A549 (cell line): Measurements from ENCODE around the gene XYLB.

Source experiments
- CBX8 ChIP-seq: fragments of 200-600 bp; sonication (generic); IDR thresholded peaks from 2 replicates; pipeline ENCODE4 v1.6.1; 2016
- EP300 ChIP-seq, 2 experiments: fragments of >200 bp; sonication (Bioruptor Twin); formaldehyde crosslinking; IDR thresholded peaks; 2 replicates in 1 of 2; 3 replicates in 1 of 2; pipeline ENCODE4 v1.6.1; 2016 to 2017
- ESRRA ChIP-seq: fragments of 150-350 bp; IDR thresholded peaks from 2 replicates; pipeline ENCODE4 v1.6.1; 2014; ENCODE audit warnings: mild to moderate bottlenecking, low read length, borderline replicate concordance
- HDAC2 ChIP-seq: fragments of 200-600 bp; sonication (generic); IDR thresholded peaks from 2 replicates; pipeline ENCODE4 v1.6.1; 2016
- KDM5A ChIP-seq: fragments of 200-600 bp; sonication (generic); IDR thresholded peaks from 2 replicates; pipeline ENCODE4 v1.6.1; 2016; ENCODE audit warnings: antibody characterized with exemption, mild to moderate bottlenecking
- PHF8 ChIP-seq: fragments of 200-600 bp; sonication (generic); IDR thresholded peaks from 2 replicates; pipeline ENCODE4 v1.6.1; 2016; ENCODE audit warnings: low read depth, mild to moderate bottlenecking, antibody characterized with exemption, moderate library complexity, borderline replicate concordance
- POLR2A ChIP-seq: IDR thresholded peaks from 2 replicates; pipeline ENCODE4 v1.6.1; 2012; ENCODE audit warnings: mild to moderate bottlenecking, low read length
- RAD21 ChIP-seq, 2 experiments: fragments of >200 bp in 1 of 2; sonication (Bioruptor Twin) in 1 of 2; formaldehyde crosslinking in 1 of 2; IDR thresholded peaks in 1 of 2; conservative IDR thresholded peaks in 1 of 2; 2 replicates in 1 of 2; 3 replicates in 1 of 2; pipeline ENCODE4 v1.6.1; 2012 to 2018; ENCODE audit warnings: inconsistent platforms in 1 of 2
- RCOR1 ChIP-seq: fragments of 150-350 bp; IDR thresholded peaks from 2 replicates; pipeline ENCODE4 v1.6.1; 2014; ENCODE audit warnings: antibody characterized with exemption, low read length, low read depth
- RNF2 ChIP-seq: fragments of 200-600 bp; sonication (generic); IDR thresholded peaks from 2 replicates; pipeline ENCODE4 v1.6.1; 2016; ENCODE audit warnings: low read depth, mild to moderate bottlenecking, antibody characterized with exemption, moderate library complexity, borderline replicate concordance
- TP53 ChIP-seq: fragments of 250-450 bp; sonication (Bioruptor Pico); IDR thresholded peaks from 2 replicates; pipeline ENCODE4 v1.5.0; 2021; ENCODE audit warnings: mild to moderate bottlenecking, moderate library complexity
- TF ChIP-seq, protein P1 (sequence below): fragments of >200 bp; sonication (Bioruptor Twin); formaldehyde crosslinking; IDR thresholded peaks from 3 replicates; pipeline ENCODE4 v1.5.1; 2016
- TF ChIP-seq, protein P2 (sequence below): fragments of 200-600 bp; sonication (generic); IDR thresholded peaks from 2 replicates; pipeline ENCODE4 v1.6.1; 2016; ENCODE audit warnings: antibody characterized with exemption, mild to moderate bottlenecking, moderate library complexity

GRCh38 chr3:38362825-38363224 is 16.2 kb downstream of the XYLB start:
- no peak for TF ChIP-seq HDAC2
- TF ChIP-seq POLR2A = no peak
- TF ChIP-seq RCOR1 = no peak
- TF ChIP-seq, protein P1, sequence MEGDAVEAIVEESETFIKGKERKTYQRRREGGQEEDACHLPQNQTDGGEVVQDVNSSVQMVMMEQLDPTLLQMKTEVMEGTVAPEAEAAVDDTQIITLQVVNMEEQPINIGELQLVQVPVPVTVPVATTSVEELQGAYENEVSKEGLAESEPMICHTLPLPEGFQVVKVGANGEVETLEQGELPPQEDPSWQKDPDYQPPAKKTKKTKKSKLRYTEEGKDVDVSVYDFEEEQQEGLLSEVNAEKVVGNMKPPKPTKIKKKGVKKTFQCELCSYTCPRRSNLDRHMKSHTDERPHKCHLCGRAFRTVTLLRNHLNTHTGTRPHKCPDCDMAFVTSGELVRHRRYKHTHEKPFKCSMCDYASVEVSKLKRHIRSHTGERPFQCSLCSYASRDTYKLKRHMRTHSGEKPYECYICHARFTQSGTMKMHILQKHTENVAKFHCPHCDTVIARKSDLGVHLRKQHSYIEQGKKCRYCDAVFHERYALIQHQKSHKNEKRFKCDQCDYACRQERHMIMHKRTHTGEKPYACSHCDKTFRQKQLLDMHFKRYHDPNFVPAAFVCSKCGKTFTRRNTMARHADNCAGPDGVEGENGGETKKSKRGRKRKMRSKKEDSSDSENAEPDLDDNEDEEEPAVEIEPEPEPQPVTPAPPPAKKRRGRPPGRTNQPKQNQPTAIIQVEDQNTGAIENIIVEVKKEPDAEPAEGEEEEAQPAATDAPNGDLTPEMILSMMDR = no peak
- TF ChIP-seq RNF2 = no peak
- no peak for TF ChIP-seq RAD21 (conservative IDR thresholded peaks at IDR 0.05 in 1 of 2, IDR thresholded peaks at IDR 0.05 in 1 of 2)
- no peak for TF ChIP-seq CBX8
- TF ChIP-seq, protein P2, sequence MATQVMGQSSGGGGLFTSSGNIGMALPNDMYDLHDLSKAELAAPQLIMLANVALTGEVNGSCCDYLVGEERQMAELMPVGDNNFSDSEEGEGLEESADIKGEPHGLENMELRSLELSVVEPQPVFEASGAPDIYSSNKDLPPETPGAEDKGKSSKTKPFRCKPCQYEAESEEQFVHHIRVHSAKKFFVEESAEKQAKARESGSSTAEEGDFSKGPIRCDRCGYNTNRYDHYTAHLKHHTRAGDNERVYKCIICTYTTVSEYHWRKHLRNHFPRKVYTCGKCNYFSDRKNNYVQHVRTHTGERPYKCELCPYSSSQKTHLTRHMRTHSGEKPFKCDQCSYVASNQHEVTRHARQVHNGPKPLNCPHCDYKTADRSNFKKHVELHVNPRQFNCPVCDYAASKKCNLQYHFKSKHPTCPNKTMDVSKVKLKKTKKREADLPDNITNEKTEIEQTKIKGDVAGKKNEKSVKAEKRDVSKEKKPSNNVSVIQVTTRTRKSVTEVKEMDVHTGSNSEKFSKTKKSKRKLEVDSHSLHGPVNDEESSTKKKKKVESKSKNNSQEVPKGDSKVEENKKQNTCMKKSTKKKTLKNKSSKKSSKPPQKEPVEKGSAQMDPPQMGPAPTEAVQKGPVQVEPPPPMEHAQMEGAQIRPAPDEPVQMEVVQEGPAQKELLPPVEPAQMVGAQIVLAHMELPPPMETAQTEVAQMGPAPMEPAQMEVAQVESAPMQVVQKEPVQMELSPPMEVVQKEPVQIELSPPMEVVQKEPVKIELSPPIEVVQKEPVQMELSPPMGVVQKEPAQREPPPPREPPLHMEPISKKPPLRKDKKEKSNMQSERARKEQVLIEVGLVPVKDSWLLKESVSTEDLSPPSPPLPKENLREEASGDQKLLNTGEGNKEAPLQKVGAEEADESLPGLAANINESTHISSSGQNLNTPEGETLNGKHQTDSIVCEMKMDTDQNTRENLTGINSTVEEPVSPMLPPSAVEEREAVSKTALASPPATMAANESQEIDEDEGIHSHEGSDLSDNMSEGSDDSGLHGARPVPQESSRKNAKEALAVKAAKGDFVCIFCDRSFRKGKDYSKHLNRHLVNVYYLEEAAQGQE = no peak
- TF ChIP-seq PHF8 = no peak
- no peak for TF ChIP-seq KDM5A
- TF ChIP-seq ESRRA = no peak
- TF ChIP-seq EP300 (IDR thresholded peaks at IDR 0.05) = no peak
- TF ChIP-seq TP53 (CRISPR knock-in tag) = no peak
